Panc1 (cell line): Measurements from ENCODE around the gene RPGR. TPM values are rescaled to one million over a fixed set of nuclear protein-coding genes. Genes with fewer than 3 reads are reported as not detected.

ENCODE experiments used
- ATAC-seq: fragments of 200-7000 bp; cut with Tn5 transposase; 2 replicates; pipeline ENCODE4 v1.9.1; 2020; ENCODE audit warnings: mild to moderate bottlenecking, moderate library complexity
- BruUV-seq: library from RNA; stranded (reverse); fragments of 400-500 nt; replicated peaks from 2 replicates; lab custom pipeline; 2021; lab: Mats Ljungman, UMichigan
- CTCF ChIA-PET: fragments of 300-600 bp; sonication (Branson Sonifier 250); formaldehyde crosslinking; loops from one replicate; lab custom pipeline; 2022; ENCODE audit warnings: antibody characterized with exemption; lab: Charles Lee
- POLR2A ChIA-PET: fragments of 300-600 bp; sonication (Branson Sonifier 250); formaldehyde crosslinking; loops from one replicate; lab custom pipeline; 2022; ENCODE audit warnings: antibody characterized with exemption; lab: Charles Lee
- DNase-seq: peaks from one replicate; pipeline ENCODE4 v3.0.0-alpha.2; 2010; ENCODE audit warnings: low read depth, low spot score
- H3K27ac ChIP-seq: 2 replicates; pipeline ENCODE4 v1.5.1; 2011; ENCODE audit warnings: mild to moderate bottlenecking, low read length, inconsistent platforms
- H3K27me3 ChIP-seq: fragments of 200-500 bp; sonication (Bioruptor generic); 2 replicates; pipeline ENCODE4 v1.6.0; 2014; ENCODE audit warnings: low read length, inconsistent platforms; ENCODE audit not compliant: control insufficient read depth, insufficient read depth
- H3K36me3 ChIP-seq: fragments of 200-500 bp; sonication (Bioruptor generic); 2 replicates; pipeline ENCODE4 v1.5.1; 2014; ENCODE audit warnings: inconsistent platforms, mild to moderate bottlenecking, low read length, moderate library complexity; ENCODE audit not compliant: control insufficient read depth, insufficient read depth
- H3K4me1 ChIP-seq: 2 replicates; pipeline ENCODE4 v1.5.1; 2011; ENCODE audit warnings: inconsistent platforms, mild to moderate bottlenecking, low read length, moderate library complexity; ENCODE audit not compliant: control insufficient read depth, insufficient read depth
- H3K4me3 ChIP-seq, 2 experiments: 2 replicates each; pipeline ENCODE4 v1.5.1; 2011 to 2012; ENCODE audit warnings: low read depth in 2 of 2, low read length in 2 of 2, mild to moderate bottlenecking in 2 of 2, inconsistent platforms in 1 of 2, moderate library complexity in 1 of 2
- H3K9me3 ChIP-seq: fragments of 200-500 bp; sonication (Bioruptor generic); 2 replicates; pipeline ENCODE4 v1.5.1; 2014; ENCODE audit warnings: low read depth, mild to moderate bottlenecking, inconsistent platforms, low read length, moderate library complexity; ENCODE audit not compliant: control insufficient read depth, insufficient read depth
- CTCF ChIP-seq: fragments of 450-650 bp; IDR thresholded peaks from 2 replicates; pipeline ENCODE4 v1.5.1; 2017; ENCODE audit warnings: mild to moderate bottlenecking
- POLR2AphosphoS5 ChIP-seq: IDR thresholded peaks from 2 replicates; pipeline ENCODE4 v1.6.1; 2012; ENCODE audit warnings: mild to moderate bottlenecking, low read depth, low read length, moderate library complexity
- REST ChIP-seq, 2 experiments: IDR thresholded peaks; 2 replicates each; pipeline ENCODE4 v1.6.1; 2011 to 2012; ENCODE audit warnings: low read depth in 2 of 2, control low read depth in 1 of 2, low read length in 1 of 2, mild to moderate bottlenecking in 1 of 2, moderate library complexity in 1 of 2; ENCODE audit not compliant: insufficient read depth in 1 of 2
- SIN3A ChIP-seq: IDR thresholded peaks from 2 replicates; pipeline ENCODE4 v1.6.1; 2012; ENCODE audit warnings: low read depth, mild to moderate bottlenecking, low read length, moderate library complexity, borderline replicate concordance; ENCODE audit not compliant: insufficient read depth
- TCF7L2 ChIP-seq: IDR thresholded peaks from 2 replicates; pipeline ENCODE4 v1.6.1; 2011; ENCODE audit warnings: mild to moderate bottlenecking, low read depth, low read length, inconsistent platforms
- in situ Hi-C: cut with HindIII; loops from 2 replicates; pipeline ENCODE4 v1.10.0; 2016; ENCODE audit warnings: low sequenced_read_pairs, low pct_unique_long_range_greater_than_20kb
- intact Hi-C: fragments of 100-400 bp; cut with micrococcal nuclease; formaldehyde crosslinking; loops from one replicate; pipeline ENCODE4 v1.10.0; 2022; ENCODE audit not compliant: unreplicated experiment
- total RNA-seq: library from RNA; stranded (reverse); gene quantifications from one replicate; pipeline ENCODE4 v1.2.1, GENCODE V29; 2021; ENCODE audit not compliant: unreplicated experiment

The RPGR gene
- total RNA-seq, 1 experiment from 2014 or later: 4.0 TPM

GRCh38 chrX:38224160-38224559 lies 103.1 kb downstream of the RPGR start:
- DNase-seq: no peak
- CTCF ChIA-PET: no interaction called here
- intact Hi-C loops: no loop called here

GRCh38 chrX:38221391-38221929 lies 105.8 kb downstream of the RPGR start:
- Histone ChIP-seq H3K4me3 (peak overlapping the region in 1 of 2 experiments; percentile 47; a peak in 3 of 4 replicates), H3K27ac (no peak overlapping the region), H3K9me3 (no peaks in the 10 kb centered on the region), H3K4me1 (no peaks in the 10 kb centered on the region), H3K36me3 (no peaks in the 10 kb centered on the region), H3K27me3 (no peaks in the 10 kb centered on the region)
- intact Hi-C loops: no loop called here
- no TSS peak for BruUV-seq
- no peak for DNase-seq
- TF ChIP-seq CTCF (no peak), POLR2AphosphoS5 (no peak), REST (IDR thresholded peaks at IDR 0.05; ENCODE audit: insufficient read depth in 1 of 2, low read depth in 2 of 2, low read length in 1 of 2) (no peak), TCF7L2 (no peak), SIN3A (no peak)
- ATAC-seq: no peak
- in situ Hi-C loops: no loop called here
- CTCF ChIA-PET: no interaction called here
- POLR2A ChIA-PET: no interaction called here

More at GRCh38 chrX:38224160-38224559, 103.1 kb downstream of the RPGR start:
- Histone ChIP-seq H3K4me1 (no peaks in the 10 kb centered on the region), H3K36me3 (no peaks in the 10 kb centered on the region), H3K4me3 (no peak overlapping the region), H3K27me3 (no peaks in the 10 kb centered on the region), H3K9me3 (no peaks in the 10 kb centered on the region), H3K27ac (no peak overlapping the region)
- in situ Hi-C loops: no loop called here
- POLR2A ChIA-PET: no interaction called here
- no peak for ATAC-seq
- TF ChIP-seq POLR2AphosphoS5 (no peak), CTCF (no peak), SIN3A (no peak), REST (IDR thresholded peaks at IDR 0.05; ENCODE audit: insufficient read depth in 1 of 2, low read depth in 2 of 2, low read length in 1 of 2) (no peak), TCF7L2 (no peak)
- no TSS peak for BruUV-seq
